NCI-H2196 treated with DMSO at 0.1 percent for 48 hours (cell line): ENCODE results near the gene HILPDA.
"Not testable (repeated sequence)": the region's sequence is repeated elsewhere in the genome, so short reads cannot be mapped to it uniquely, and the experiment has no call there.

ENCODE experiments used
- DNase-seq: peaks from one replicate; lab custom pipeline; 2025; ENCODE audit not compliant: unreplicated experiment; lab: John Stamatoyannopoulos, UW

Gene HILPDA

DNA sequence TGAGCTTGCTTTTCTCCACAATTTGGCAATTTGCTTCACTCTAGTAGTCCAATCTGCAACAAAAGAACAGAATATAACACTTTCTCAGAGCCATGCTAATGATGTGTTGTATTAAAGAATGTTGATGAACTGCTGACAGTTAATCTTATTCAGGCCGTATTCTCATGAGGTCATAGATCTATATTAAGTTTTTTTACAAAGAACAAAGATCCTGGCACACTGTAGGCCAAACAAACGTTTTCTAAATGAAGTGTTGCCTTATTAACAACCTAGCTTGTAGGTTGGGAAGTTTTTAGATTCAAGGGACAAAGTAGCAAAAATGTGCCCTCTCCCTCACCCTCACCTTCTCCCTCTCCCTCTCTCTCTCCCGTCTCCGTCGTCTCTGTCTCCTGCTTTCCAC, 6.8 kb downstream of the HILPDA start:
- DNase-seq = no peak

DNA sequence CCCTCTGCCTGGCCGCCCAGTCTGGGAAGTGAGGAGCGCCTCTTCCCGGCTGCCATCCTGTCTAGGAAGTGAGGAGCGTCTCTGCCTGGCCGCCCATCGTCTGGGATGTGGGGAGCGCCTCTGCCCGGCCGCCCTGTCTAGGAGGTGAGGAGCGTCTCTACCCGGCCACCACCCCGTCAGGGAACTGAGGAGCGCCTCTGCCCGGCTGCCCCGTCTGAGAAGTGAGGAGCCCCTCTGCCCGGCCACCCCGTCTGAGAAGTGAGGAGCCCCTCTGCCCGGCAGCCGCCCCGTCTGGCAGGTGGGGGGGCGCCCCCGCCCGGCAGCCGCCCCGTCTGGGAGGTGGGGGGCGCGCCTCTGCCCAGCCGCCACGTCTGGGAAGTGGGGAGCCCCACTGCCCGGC, 7.7 kb downstream of the HILPDA start:
- not testable (repeated sequence) for DNase-seq

DNA sequence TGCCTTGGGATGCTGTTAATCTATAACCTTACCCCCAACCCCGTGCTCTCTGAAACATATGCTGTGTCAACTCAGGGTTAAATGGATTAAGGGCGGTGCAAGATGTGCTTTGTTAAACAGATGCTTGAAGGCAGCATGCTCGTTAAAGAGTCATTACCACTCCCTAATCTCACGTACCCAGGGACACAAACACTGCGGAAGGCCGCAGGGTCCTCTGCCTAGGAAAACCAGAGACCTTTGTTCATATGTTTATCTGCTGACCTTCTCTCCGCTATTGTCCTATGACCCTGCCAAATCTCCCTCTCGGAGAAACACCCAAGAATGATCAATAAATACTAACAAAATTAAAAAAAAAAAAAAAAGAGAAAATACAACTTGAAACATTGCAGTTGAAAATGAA, 8.3 kb downstream of the HILPDA start:
- not testable (repeated sequence) for DNase-seq

GRCh38 chr7:128466871-128467270, 11.2 kb downstream of the HILPDA start:
- DNase-seq = not testable (repeated sequence)

DNA sequence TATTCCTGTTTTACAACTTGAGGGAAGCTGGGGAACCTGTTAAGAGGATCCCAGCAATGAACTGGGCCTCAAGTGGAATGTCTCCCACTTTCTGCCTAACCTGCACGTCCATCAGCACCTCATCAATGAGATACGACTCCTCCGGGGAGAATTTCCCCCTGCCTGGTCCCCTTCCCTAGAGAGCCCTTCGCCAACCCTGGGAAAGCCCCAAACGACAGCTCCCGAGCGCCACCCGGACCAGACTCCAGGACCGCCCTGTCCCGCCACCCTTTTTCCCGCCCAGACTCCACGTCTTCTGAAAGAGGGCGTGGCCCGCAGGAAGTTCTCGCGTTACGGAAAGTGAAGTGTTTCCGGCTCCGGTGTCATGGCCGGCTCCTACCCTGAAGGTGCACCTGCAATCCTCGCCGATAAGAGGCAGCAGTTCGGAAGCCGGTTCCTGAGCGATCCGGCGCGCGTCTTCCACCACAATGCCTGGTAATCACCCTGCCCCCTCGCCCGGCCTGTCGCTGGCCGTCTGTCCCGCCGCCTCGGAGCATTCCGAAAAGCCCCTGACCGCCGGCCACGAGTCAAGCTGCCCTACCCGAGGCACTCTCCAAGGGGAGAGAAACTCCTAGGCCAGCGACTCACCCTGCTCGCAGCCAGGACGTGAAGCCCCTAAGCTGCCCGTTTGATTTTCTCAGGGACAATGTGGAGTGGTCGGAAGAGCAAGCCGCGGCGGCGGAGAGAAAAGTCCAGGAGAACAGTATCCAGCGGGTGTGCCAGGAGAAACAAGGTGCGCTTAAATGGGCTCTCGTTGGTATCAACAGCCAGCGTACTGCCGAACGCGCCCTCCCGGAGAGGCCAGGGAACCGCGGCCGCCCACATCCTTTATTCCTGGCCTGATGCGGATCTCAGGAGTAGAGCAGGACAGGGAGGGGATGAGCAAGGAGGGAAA, 21.0 kb downstream of the HILPDA start, which contains the start of gene METTL2B:
METTL2B (plus strand) TSS at position 347 of the 934 bp plus-strand sequence; CDS start at position 365, 18 bp downstream.
- DNase-seq = peak; percentile 86

DNA sequence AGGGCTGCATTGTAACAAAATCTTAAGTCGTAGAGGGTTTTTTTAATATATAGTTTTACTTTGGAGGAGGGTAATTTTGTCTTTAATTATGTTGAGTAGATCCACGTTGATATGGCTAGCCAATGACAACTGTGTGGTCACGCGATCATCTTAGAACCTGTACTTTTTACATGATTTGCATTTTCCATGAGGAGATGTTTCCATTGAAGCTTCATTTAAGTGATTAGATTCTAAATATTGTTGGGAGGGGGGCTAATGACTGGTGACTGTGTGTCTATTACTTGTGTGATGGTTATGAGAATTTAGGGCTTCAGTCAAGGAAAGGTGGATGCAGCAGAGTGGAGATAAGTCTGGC, 21.6 kb downstream of the HILPDA start:
- not testable (repeated sequence) for DNase-seq

DNA sequence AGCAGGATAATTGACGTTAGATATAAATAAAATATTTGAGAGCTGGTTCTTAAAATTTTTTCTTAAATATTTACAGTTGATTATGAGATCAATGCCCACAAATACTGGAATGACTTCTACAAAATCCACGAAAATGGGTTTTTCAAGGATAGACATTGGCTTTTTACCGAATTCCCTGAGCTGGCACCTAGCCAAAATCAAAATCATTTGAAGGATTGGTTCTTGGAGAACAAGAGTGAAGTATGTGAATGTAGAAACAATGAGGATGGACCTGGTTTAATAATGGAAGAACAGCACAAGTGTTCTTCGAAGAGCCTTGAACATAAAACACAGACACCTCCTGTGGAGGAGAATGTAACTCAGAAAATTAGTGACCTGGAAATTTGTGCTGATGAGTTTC, 23.4 kb downstream of the HILPDA start:
- DNase-seq = not testable (repeated sequence)

DNA sequence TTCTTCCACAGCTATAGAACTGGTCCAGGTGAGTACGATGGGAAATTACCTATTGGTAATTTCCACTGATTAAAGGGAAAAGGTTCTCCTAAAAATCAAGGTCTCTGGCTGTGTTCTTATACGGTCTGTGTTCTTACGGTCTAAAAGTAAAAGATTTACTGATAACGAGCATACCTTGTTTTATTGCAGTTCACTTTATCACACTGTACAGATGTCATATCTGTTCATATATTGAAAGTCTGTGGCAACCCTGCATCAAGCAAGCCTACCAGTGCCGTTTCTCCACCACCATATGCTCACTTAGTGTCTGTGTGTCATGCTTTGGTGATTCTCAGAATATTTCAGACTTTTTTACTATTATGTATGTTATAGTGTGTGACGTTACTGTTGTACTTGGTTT, 32.5 kb downstream of the HILPDA start:
- DNase-seq = not testable (repeated sequence)

DNA sequence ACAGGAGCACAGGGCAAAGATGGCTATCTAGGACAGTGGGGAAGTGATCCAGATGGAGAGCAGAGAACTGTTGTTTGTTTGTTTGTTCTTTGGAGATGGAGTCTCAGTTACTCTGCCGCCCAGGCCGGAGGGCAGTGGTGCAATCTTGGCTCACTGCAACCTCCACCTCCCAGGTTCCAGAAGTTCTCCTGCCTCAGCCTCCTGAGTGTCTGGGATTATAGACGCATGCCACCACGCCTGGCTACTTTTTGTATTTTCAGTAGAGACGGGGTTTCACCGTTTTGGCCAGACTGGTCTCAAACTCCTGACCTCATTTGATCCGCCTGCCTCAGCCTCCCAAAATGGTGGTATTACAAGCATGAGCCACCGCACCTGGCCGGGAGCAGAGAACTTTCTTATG, 41.7 kb downstream of the HILPDA start:
- no peak for DNase-seq

GRCh38 chr7:128505416-128505815, 49.7 kb downstream of the HILPDA start:
- DNase-seq = not testable (repeated sequence)

- DNase-seq = not testable (repeated sequence)
These were observed 51.1 kb downstream of the HILPDA start for GRCh38 chr7:128506819-128507218.

- DNase-seq = not testable (repeated sequence)
These were observed 51.8 kb downstream of the HILPDA start for GRCh38 chr7:128507321-128507993.
